Astrocyte of the spinal cord (primary cell): ENCODE results near the gene BMP7.

ENCODE experiments used
- DNase-seq: peaks from one replicate; pipeline ENCODE4 v3.0.0; 2011; ENCODE audit warnings: low read depth, low spot score
- H3K4me3 ChIP-seq: 2 replicates; pipeline ENCODE4 v1.5.1; 2011; ENCODE audit warnings: low read depth, mild to moderate bottlenecking, low read length, moderate library complexity
- CTCF ChIP-seq: IDR thresholded peaks from 2 replicates; pipeline ENCODE4 v1.5.1; 2012; ENCODE audit warnings: low read depth, mild to moderate bottlenecking, low read length, inconsistent platforms
- in situ Hi-C: cut with HindIII; loops from 2 replicates; pipeline ENCODE4 v1.10.0; 2017; ENCODE audit warnings: low sequenced_read_pairs

The BMP7 gene

GRCh38 chr20:57147185-57147584, 119.3 kb downstream of the BMP7 start:
- no peak for TF ChIP-seq CTCF
- no peak overlapping the region for H3K4me3 ChIP-seq
- no peak for DNase-seq
- in situ Hi-C loops, result no loop called here

- in situ Hi-C loops, result no loop called here
- H3K4me3 ChIP-seq, result no peak overlapping the region
- TF ChIP-seq CTCF, result no peak
- DNase-seq, result no peak
These were observed 120.3 kb downstream of the BMP7 start for GRCh38 chr20:57146155-57146554.

- H3K4me3 ChIP-seq, result no peak overlapping the region
- TF ChIP-seq CTCF, result no peak
- in situ Hi-C loops, result no loop called here
- no peak for DNase-seq
These were observed 121.3 kb downstream of the BMP7 start for GRCh38 chr20:57145089-57145631.

GRCh38 chr20:57143173-57143572, 123.3 kb downstream of the BMP7 start:
- TF ChIP-seq CTCF, result no peak
- no peak overlapping the region for H3K4me3 ChIP-seq
- no peak for DNase-seq
- in situ Hi-C loops, result no loop called here

GRCh38 chr20:57142667-57143066, 123.8 kb downstream of the BMP7 start:
- no peak for DNase-seq
- in situ Hi-C loops, result no loop called here
- no peak for TF ChIP-seq CTCF
- no peak overlapping the region for H3K4me3 ChIP-seq

GRCh38 chr20:57141492-57141891, 124.9 kb downstream of the BMP7 start:
- H3K4me3 ChIP-seq, result no peak overlapping the region
- in situ Hi-C loops, result no loop called here
- DNase-seq, result no peak
- no peak for TF ChIP-seq CTCF
